ENCODE results near the gene SMARCD2.

Gene SMARCD2

GRCh38 chr17:63831505-63831904 is 11.0 kb downstream of the SMARCD2 start:
- no peak for ATAC-seq

GRCh38 chr17:63830904-63831491 is 11.5 kb downstream of the SMARCD2 start:
- ATAC-seq, result no peak

- ATAC-seq, result no peak
These were observed 12.2 kb downstream of the SMARCD2 start for GRCh38 chr17:63830278-63830677.

- no peak for ATAC-seq
These were observed 13.5 kb downstream of the SMARCD2 start for GRCh38 chr17:63828936-63829335.

GRCh38 chr17:63827801-63828221 is 14.7 kb downstream of the SMARCD2 start:
- no peak for ATAC-seq

- ATAC-seq, result peak; percentile 93 to 94
These were observed 15.3 kb downstream of the SMARCD2 start, which contains the start of the genes FTSJ3 and PSMC5 for GRCh38 chr17:63827002-63827800. Gene FTSJ3, minus strand, starts transcription at chr17:63827663. Its CDS starts 761 bp downstream, at chr17:63826902. Gene PSMC5, plus strand, starts transcription at chr17:63827431. Its CDS starts 60 bp downstream, at chr17:63827491.

- ATAC-seq, result peak in 1 of 2 donors; percentile 2
These were observed 15.9 kb downstream of the SMARCD2 start for GRCh38 chr17:63826468-63827001.

GRCh38 chr17:63824362-63824761 is 18.1 kb downstream of the SMARCD2 start:
- ATAC-seq, result no peak

- ATAC-seq, result no peak
These were observed 18.7 kb downstream of the SMARCD2 start for GRCh38 chr17:63823659-63824331.

- no peak for ATAC-seq
These were observed 19.9 kb downstream of the SMARCD2 start for GRCh38 chr17:63822537-63822936.

- no peak for ATAC-seq
These were observed 20.7 kb downstream of the SMARCD2 start for GRCh38 chr17:63821804-63822203.

- no peak for ATAC-seq
These were observed 21.4 kb downstream of the SMARCD2 start for GRCh38 chr17:63820963-63821561.

GRCh38 chr17:63819585-63820537 is 22.6 kb downstream of the SMARCD2 start:
- no peak for ATAC-seq

GRCh38 chr17:63819131-63819530 is 23.4 kb downstream of the SMARCD2 start:
- no peak for ATAC-seq

GRCh38 chr17:63817736-63818385 is 24.6 kb downstream of the SMARCD2 start:
- no peak for ATAC-seq

GRCh38 chr17:63816669-63817068 is 25.8 kb downstream of the SMARCD2 start:
- ATAC-seq, result no peak

GRCh38 chr17:63816123-63816522 is 26.4 kb downstream of the SMARCD2 start:
- ATAC-seq, result no peak

- no peak for ATAC-seq
These were observed 32.5 kb downstream of the SMARCD2 start for GRCh38 chr17:63809970-63810369.

- no peak for ATAC-seq
These were observed 36.9 kb downstream of the SMARCD2 start for GRCh38 chr17:63805591-63805990.

- ATAC-seq, result no peak
These were observed 38.2 kb downstream of the SMARCD2 start for GRCh38 chr17:63804328-63804727.

GRCh38 chr17:63800783-63801182 is 41.7 kb downstream of the SMARCD2 start:
- ATAC-seq, result no peak

All from activated CD4-positive, CD25-positive, alpha-beta regulatory T cell treated with anti-CD3 and anti-CD28 coated beads, Interleukin-2, amount 50 U/mL, for 24 hours (primary cell).